Activated gamma-delta T cell treated with anti-CD3 and anti-CD28 coated beads, Interleukin-2, amount 50 U/mL, for 16 hours (primary cell): Measurements from ENCODE around the gene CUBN.

Experiments
- DNase-seq: peaks from one replicate; pipeline ENCODE4 v3.0.0-alpha.2; 2020; ENCODE audit warnings: low read depth

Gene CUBN

GRCh38 chr10:17068953-17069352 lies 60.7 kb downstream of the CUBN start:
- no peak for DNase-seq

- DNase-seq = no peak
Observed at GRCh38 chr10:17067376-17068264, 62.0 kb downstream of the CUBN start.

- DNase-seq = no peak
Observed at GRCh38 chr10:17066807-17067206, 62.8 kb downstream of the CUBN start.

GRCh38 chr10:17066000-17066399 lies 63.6 kb downstream of the CUBN start:
- DNase-seq = no peak

GRCh38 chr10:17065273-17065672 lies 64.3 kb downstream of the CUBN start:
- DNase-seq = no peak

GRCh38 chr10:17064435-17064834 lies 65.2 kb downstream of the CUBN start:
- DNase-seq = no peak

GRCh38 chr10:17062955-17063484 lies 66.6 kb downstream of the CUBN start:
- no peak for DNase-seq

GRCh38 chr10:17062493-17062892 lies 67.1 kb downstream of the CUBN start:
- DNase-seq = no peak

GRCh38 chr10:17062009-17062408 lies 67.6 kb downstream of the CUBN start:
- no peak for DNase-seq

- DNase-seq = no peak
Observed at GRCh38 chr10:17061418-17061817, 68.2 kb downstream of the CUBN start.

- DNase-seq = no peak
Observed at GRCh38 chr10:17060289-17060688, 69.3 kb downstream of the CUBN start.

GRCh38 chr10:17059197-17059688 lies 70.4 kb downstream of the CUBN start:
- no peak for DNase-seq

- no peak for DNase-seq
Observed at GRCh38 chr10:17058093-17058492, 71.5 kb downstream of the CUBN start.

GRCh38 chr10:17056781-17057428 lies 72.7 kb downstream of the CUBN start:
- DNase-seq = no peak

- no peak for DNase-seq
Observed at GRCh38 chr10:17053513-17053912, 76.1 kb downstream of the CUBN start.

GRCh38 chr10:17053061-17053460 lies 76.5 kb downstream of the CUBN start:
- DNase-seq = no peak

- no peak for DNase-seq
Observed at GRCh38 chr10:17051851-17052250, 77.8 kb downstream of the CUBN start.

- DNase-seq = no peak
Observed at GRCh38 chr10:17049195-17049594, 80.4 kb downstream of the CUBN start.

- DNase-seq = no peak
Observed at GRCh38 chr10:17047908-17048307, 81.7 kb downstream of the CUBN start.

GRCh38 chr10:17046989-17047388 lies 82.6 kb downstream of the CUBN start:
- no peak for DNase-seq

GRCh38 chr10:17043586-17043985 lies 86.0 kb downstream of the CUBN start:
- DNase-seq = no peak

GRCh38 chr10:17041626-17042520 lies 87.7 kb downstream of the CUBN start:
- DNase-seq = no peak
